ENCODE measurements around the gene CENPC.
"Not testable (repeated sequence)": the region's sequence is repeated elsewhere in the genome, so short reads cannot be mapped to it uniquely, and the experiment has no call there.

The CENPC gene

GRCh38 chr4:67549123-67549522, 3.8 kb upstream of the CENPC start:
- no peak for DNase-seq

GRCh38 chr4:67546971-67547370, 1.7 kb upstream of the CENPC start:
- no peak for DNase-seq

- DNase-seq: no peak
Measured at GRCh38 chr4:67546004-67546356, 677 bp upstream of the CENPC start.

GRCh38 chr4:67542076-67542475, 3.2 kb downstream of the CENPC start:
- DNase-seq: no peak

GRCh38 chr4:67539830-67540229, 5.5 kb downstream of the CENPC start:
- DNase-seq: no peak

- DNase-seq: no peak
Measured at GRCh38 chr4:67535280-67535840, 9.9 kb downstream of the CENPC start.

GRCh38 chr4:67533112-67533511, 12.2 kb downstream of the CENPC start:
- no peak for DNase-seq

- DNase-seq: not testable (repeated sequence)
Measured at GRCh38 chr4:67532397-67532796, 12.9 kb downstream of the CENPC start.

- DNase-seq: no peak
Measured at GRCh38 chr4:67531379-67531962, 13.8 kb downstream of the CENPC start.

GRCh38 chr4:67524140-67524539, 21.2 kb downstream of the CENPC start:
- not testable (repeated sequence) for DNase-seq

- no peak for DNase-seq
Measured at GRCh38 chr4:67522851-67523671, 22.2 kb downstream of the CENPC start.

- no peak for DNase-seq
Measured at GRCh38 chr4:67522230-67522629, 23.1 kb downstream of the CENPC start.

- DNase-seq: no peak
Measured at GRCh38 chr4:67521506-67521905, 23.8 kb downstream of the CENPC start.

- no peak for DNase-seq
Measured at GRCh38 chr4:67520141-67520540, 25.2 kb downstream of the CENPC start.

GRCh38 chr4:67512501-67512900, 32.8 kb downstream of the CENPC start:
- no peak for DNase-seq

GRCh38 chr4:67500373-67500772, 44.9 kb downstream of the CENPC start:
- no peak for DNase-seq

GRCh38 chr4:67499799-67500198, 45.5 kb downstream of the CENPC start:
- DNase-seq: no peak

- DNase-seq: no peak
Measured at GRCh38 chr4:67483868-67484602, 61.3 kb downstream of the CENPC start.

- DNase-seq: no peak
Measured at GRCh38 chr4:67480810-67481209, 64.5 kb downstream of the CENPC start.

- no peak for DNase-seq
Measured at GRCh38 chr4:67475155-67475554, 70.1 kb downstream of the CENPC start.

- DNase-seq: no peak
Measured at GRCh38 chr4:67470871-67471270, 74.4 kb downstream of the CENPC start.

GRCh38 chr4:67468830-67469229, 76.5 kb downstream of the CENPC start:
- no peak for DNase-seq

GRCh38 chr4:67466751-67467150, 78.6 kb downstream of the CENPC start:
- DNase-seq: no peak

GRCh38 chr4:67465763-67466052, 79.6 kb downstream of the CENPC start:
- no peak for DNase-seq
